OCI-LY1 (cell line): ENCODE measurements around the gene MYLIP.

Experiments used
- H2AFZ ChIP-seq: fragments of 200-600 bp; sonication (generic), shearing (Covaris generic); 2 replicates; pipeline ENCODE4 v1.6.0; 2014; ENCODE audit warnings: antibody characterized with exemption, mild to moderate bottlenecking, low read length
- H3F3A ChIP-seq: fragments of 200-600 bp; sonication (generic), shearing (Covaris generic); 2 replicates; pipeline ENCODE4 v1.6.0; 2014; ENCODE audit warnings: mild to moderate bottlenecking, antibody characterized with exemption, low read length, moderate library complexity; ENCODE audit not compliant: insufficient read depth
- H3K27ac ChIP-seq: fragments of 200-600 bp; sonication (generic); 2 replicates; pipeline ENCODE4 v1.5.1; 2014; ENCODE audit warnings: low read length, mixed run types, mild to moderate bottlenecking, low read depth; ENCODE audit not compliant: poor library complexity, severe bottlenecking
- H3K27me3 ChIP-seq: fragments of 200-600 bp; sonication (generic); 2 replicates; pipeline ENCODE4 v1.6.0; 2014; ENCODE audit warnings: antibody characterized with exemption, mild to moderate bottlenecking, low read length, moderate library complexity; ENCODE audit not compliant: insufficient read depth
- H3K36me3 ChIP-seq: fragments of 200-600 bp; sonication (generic); 2 replicates; pipeline ENCODE4 v1.6.1; 2014; ENCODE audit warnings: mild to moderate bottlenecking, antibody characterized with exemption, low read length, moderate library complexity, mixed read lengths; ENCODE audit not compliant: insufficient read depth
- H3K4me1 ChIP-seq: fragments of 200-600 bp; sonication (generic); 2 replicates; pipeline ENCODE4 v1.5.1; 2014; ENCODE audit warnings: mild to moderate bottlenecking, low read length, moderate library complexity; ENCODE audit not compliant: insufficient read depth, severe bottlenecking
- H3K4me2 ChIP-seq: fragments of 200-600 bp; sonication (generic), shearing (Covaris generic); 2 replicates; pipeline ENCODE4 v1.6.1; 2014; ENCODE audit warnings: low read length
- H3K4me3 ChIP-seq: fragments of 200-600 bp; sonication (generic); 2 replicates; pipeline ENCODE4 v1.5.1; 2014; ENCODE audit warnings: low read length, low read depth, mild to moderate bottlenecking, mixed read lengths; ENCODE audit not compliant: poor library complexity, severe bottlenecking
- H3K79me2 ChIP-seq: fragments of 200-600 bp; shearing (Covaris generic); 2 replicates; pipeline ENCODE4 v1.6.1; 2016; ENCODE audit warnings: mixed run types, low read length, mixed read lengths; ENCODE audit not compliant: insufficient read depth
- H3K9ac ChIP-seq: fragments of 200-600 bp; sonication (generic), shearing (Covaris generic); 2 replicates; pipeline ENCODE4 v1.6.1; 2014; ENCODE audit warnings: mild to moderate bottlenecking, low read length, mixed read lengths
- H3K9me2 ChIP-seq: fragments of 200-600 bp; sonication (generic), shearing (Covaris generic); 2 replicates; pipeline ENCODE4 v1.6.1; 2014; ENCODE audit warnings: low read depth, mild to moderate bottlenecking, low read length, mixed read lengths
- H3K9me3 ChIP-seq: fragments of 200-600 bp; shearing (Covaris generic); 2 replicates; pipeline ENCODE4 v1.6.1; 2014; ENCODE audit warnings: low read length, mixed read lengths
- H4K20me1 ChIP-seq: fragments of 200-600 bp; sonication (generic), shearing (Covaris generic); 2 replicates; pipeline ENCODE4 v1.6.0; 2016; ENCODE audit warnings: mild to moderate bottlenecking, low read length; ENCODE audit not compliant: insufficient read depth
- EZH2 ChIP-seq: fragments of 200-600 bp; sonication (generic), shearing (Covaris generic); IDR thresholded peaks from 2 replicates; pipeline ENCODE4 v1.8.0; 2017; ENCODE audit warnings: borderline replicate concordance, mixed run types, mild to moderate bottlenecking, antibody characterized with exemption, low read length, moderate library complexity, mixed read lengths
- TF ChIP-seq, protein P1 (sequence below): fragments of 200-600 bp; sonication (generic), shearing (Covaris generic); IDR thresholded peaks from 2 replicates; pipeline ENCODE4 v1.5.1; 2017; ENCODE audit warnings: mild to moderate bottlenecking, antibody characterized with exemption, low read length, moderate library complexity, mixed read lengths

Gene MYLIP

DNA sequence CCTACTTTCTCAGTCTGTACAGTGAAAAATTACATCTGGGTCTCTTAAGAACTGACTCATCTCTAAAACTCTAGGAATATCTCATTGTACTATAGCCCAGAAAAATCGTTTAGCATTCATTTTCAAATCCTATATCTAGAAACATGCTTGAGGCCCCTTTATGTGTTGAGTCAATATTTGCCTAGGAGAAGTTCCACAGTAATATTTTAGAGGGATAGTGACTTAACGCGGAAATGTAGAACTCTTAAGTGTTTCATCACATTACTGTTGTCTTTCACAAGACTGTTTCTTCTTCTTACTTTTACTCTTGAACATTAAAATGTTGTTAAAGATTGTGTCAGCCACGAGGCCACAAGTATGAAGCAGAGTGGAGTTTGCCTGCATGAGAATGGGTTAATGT, 23.0 kb upstream of the MYLIP start:
- no peaks in the 10 kb centered on the region for H4K20me1 ChIP-seq
- H3K27me3 ChIP-seq: no peaks in the 10 kb centered on the region
- no peak overlapping the region for H3K4me3 ChIP-seq
- peaks cover 3% of the 10 kb centered on the region; the same call in 1 of the 2 replicates for H3K9me3 ChIP-seq
- H2AFZ ChIP-seq: no peak overlapping the region
- H3F3A ChIP-seq: no peaks in the 10 kb centered on the region
- TF ChIP-seq EZH2: no peak
- TF ChIP-seq, protein P1, sequence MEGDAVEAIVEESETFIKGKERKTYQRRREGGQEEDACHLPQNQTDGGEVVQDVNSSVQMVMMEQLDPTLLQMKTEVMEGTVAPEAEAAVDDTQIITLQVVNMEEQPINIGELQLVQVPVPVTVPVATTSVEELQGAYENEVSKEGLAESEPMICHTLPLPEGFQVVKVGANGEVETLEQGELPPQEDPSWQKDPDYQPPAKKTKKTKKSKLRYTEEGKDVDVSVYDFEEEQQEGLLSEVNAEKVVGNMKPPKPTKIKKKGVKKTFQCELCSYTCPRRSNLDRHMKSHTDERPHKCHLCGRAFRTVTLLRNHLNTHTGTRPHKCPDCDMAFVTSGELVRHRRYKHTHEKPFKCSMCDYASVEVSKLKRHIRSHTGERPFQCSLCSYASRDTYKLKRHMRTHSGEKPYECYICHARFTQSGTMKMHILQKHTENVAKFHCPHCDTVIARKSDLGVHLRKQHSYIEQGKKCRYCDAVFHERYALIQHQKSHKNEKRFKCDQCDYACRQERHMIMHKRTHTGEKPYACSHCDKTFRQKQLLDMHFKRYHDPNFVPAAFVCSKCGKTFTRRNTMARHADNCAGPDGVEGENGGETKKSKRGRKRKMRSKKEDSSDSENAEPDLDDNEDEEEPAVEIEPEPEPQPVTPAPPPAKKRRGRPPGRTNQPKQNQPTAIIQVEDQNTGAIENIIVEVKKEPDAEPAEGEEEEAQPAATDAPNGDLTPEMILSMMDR: no peak
- H3K9me2 ChIP-seq: no peaks in the 10 kb centered on the region
- no peaks in the 10 kb centered on the region; the same call in 1 of the 2 replicates for H3K36me3 ChIP-seq
- no peaks in the 10 kb centered on the region for H3K4me1 ChIP-seq
- no peak overlapping the region for H3K4me2 ChIP-seq
- H3K9ac ChIP-seq: no peak overlapping the region
- no peak overlapping the region for H3K27ac ChIP-seq
- H3K79me2 ChIP-seq: no peaks in the 10 kb centered on the region

DNA sequence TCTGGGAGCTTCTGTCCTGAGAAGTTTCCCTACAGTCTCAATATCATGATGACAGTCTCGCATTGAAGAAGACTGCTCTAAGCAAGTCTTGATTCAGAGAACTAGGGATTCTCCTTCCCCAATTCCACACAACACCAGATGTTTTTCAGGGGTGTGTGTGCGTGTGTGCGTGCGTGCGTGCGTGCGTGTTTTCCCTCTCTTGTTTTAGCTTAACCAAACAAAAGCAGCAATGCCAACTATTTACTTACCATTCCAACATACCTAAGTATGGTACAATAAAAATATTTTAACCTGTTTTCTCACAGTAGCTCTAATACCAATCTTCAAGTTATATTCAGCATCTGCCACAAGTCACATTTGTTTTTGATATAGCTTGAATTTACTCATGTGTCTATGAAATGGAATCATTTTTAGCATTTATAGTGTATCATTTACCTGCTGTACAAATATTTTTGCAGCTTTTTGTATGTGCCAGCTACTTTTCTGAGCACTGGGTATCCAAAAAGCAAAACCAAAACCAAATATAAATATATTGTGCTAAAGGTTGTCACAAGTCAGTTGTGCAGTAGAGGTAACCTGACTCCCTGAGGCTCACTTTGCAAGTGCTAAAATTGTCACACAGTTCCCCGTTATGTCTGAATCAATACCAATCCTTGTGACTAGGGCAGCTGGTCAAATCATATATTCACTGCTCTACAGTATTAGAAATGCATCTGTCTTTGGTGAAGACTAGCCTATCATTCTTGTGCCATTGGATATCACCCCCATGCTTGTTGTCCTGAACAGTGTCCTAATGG, 21.7 kb upstream of the MYLIP start:
- Histone ChIP-seq H3K27ac (no peak overlapping the region), H3K9me3 (no peaks in the 10 kb centered on the region), H3F3A (no peaks in the 10 kb centered on the region), H3K9me2 (no peaks in the 10 kb centered on the region), H3K4me1 (no peaks in the 10 kb centered on the region), H3K79me2 (no peaks in the 10 kb centered on the region), H3K9ac (no peak overlapping the region), H3K4me3 (no peak overlapping the region), H3K36me3 (no peaks in the 10 kb centered on the region), H4K20me1 (no peaks in the 10 kb centered on the region), H3K4me2 (no peak overlapping the region), H2AFZ (no peak overlapping the region), H3K27me3 (no peaks in the 10 kb centered on the region)
- no peak for TF ChIP-seq EZH2
- TF ChIP-seq, protein P1: no peak

DNA sequence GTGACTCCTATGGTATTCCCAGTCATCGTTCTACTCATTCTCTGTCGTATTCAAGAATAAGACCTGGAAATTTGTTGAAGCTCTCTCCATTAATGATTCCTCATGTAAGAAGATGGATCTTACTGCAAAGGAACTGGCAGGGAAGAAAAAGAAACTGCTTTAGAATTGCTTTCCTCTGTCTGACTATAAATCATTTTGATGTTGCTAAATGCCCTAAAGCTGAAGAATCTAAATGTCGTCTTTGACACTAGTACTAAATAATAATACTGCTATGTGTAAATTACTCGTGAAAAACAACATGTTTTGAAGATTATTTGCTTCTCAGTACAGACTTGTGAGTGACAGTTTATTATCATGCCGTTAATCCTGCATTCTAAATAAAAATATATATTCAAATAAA, 20.5 kb upstream of the MYLIP start:
- H3K79me2 ChIP-seq: no peaks in the 10 kb centered on the region
- H3K4me2 ChIP-seq: no peak overlapping the region
- no peaks in the 10 kb centered on the region for H3F3A ChIP-seq
- H4K20me1 ChIP-seq: no peaks in the 10 kb centered on the region
- H2AFZ ChIP-seq: no peak overlapping the region
- H3K27ac ChIP-seq: no peak overlapping the region
- H3K4me1 ChIP-seq: no peaks in the 10 kb centered on the region
- H3K9me2 ChIP-seq: no peaks in the 10 kb centered on the region
- no peak overlapping the region for H3K4me3 ChIP-seq
- H3K9me3 ChIP-seq: no peaks in the 10 kb centered on the region
- no peak overlapping the region for H3K9ac ChIP-seq
- H3K36me3 ChIP-seq: no peaks in the 10 kb centered on the region
- TF ChIP-seq, protein P1: no peak
- no peak for TF ChIP-seq EZH2
- no peaks in the 10 kb centered on the region for H3K27me3 ChIP-seq
